Heart left ventricle (tissue), 13 donors: Measurements from ENCODE around the gene UXT.

Experiments
- POLR2A ChIP-seq, 2 donors: fragments of 450-650 bp; IDR thresholded peaks; one replicate each; pipeline ENCODE4 v1.6.1; 2017; ENCODE audit warnings: antibody characterized with exemption in 2 of 2, mild to moderate bottlenecking in 2 of 2, moderate library complexity in 2 of 2
- TF ChIP-seq, protein P1 (sequence below), 12 donors: fragments of 200-600 bp; sonication (generic) in 4 of 12; IDR thresholded peaks; one replicate each; pipeline versions ENCODE4 v1.5.0 to v1.8.0; 2018 to 2022; ENCODE audit warnings: antibody characterized with exemption in 12 of 12, mild to moderate bottlenecking in 5 of 12
- donor health status: ischemic (EF 13 %, LVEDD 7.1; RV severe dilation, severe dysfunction).
- donor health status: DM: no; HTN: yes; CAD: no.
- donor health status: DM: no; HTN: no; CAD: no.
- donor health status: ischemic (EF 25% LVEDD 6.9; RV normal size, moderate dysfunction).
- donor health status: ischemic (EF 25% LVEDD 5.7; RV mildly dilated, moderate dysfunction).
- donor health status: ischemic (EF 35%, LVEDD 5.7; RV mildly dilated, moderate dysfunction).
- donor health status: nonischemic (EF 11% LVEDD 7.7; RV severe dilation, severe dysfunction).
- donor health status: DM: yes; HTN: yes; CAD: no.
- donor health status: PGD.
- donor health status: ischemic (EF 29% LVEDD 5.4; RV normal size, mild dysfunction).
- donor health status: nonischemic (EF 23%, LVEDD 6.1; RV moderate dilation, normal function).

DNA sequence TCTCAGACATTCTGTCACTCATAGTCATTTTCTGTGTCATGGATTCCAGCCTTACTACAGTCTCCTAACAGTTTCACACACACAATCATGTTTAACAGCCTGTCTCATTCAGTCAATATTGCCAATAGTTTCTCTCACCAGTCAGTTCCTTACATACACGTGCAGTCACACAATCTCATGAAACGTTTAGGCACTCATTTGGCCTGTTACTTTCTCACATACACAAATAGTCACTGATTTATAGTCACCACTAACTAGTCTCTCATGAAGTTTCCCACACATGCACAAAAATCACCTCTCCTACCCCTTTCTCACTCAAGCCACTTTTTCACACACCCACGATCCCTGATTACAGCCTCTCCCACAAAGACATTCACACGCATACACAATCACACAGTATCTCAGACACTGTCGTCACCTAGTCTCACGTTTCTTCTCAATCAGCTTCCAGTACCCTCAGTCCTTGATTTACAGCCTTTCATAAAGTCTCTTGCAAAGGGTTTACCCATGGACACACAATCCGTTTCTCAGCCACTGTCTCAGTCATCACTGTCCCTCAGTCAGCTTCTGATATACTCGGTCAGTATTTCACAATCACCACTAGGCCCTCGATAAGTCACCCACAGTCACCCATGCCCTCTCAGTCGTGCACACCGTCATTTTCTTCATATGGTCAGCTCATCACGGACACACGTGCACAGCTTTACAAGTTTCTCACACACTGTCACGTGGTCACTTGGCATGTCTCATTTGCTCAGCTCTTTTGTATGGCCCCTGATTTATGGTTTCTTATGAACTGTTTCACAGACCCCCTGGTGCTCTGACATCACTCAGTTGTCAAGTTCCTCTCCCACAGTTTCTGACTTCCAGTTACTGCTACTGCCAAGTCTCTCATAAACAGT, 25.0 kb downstream of the UXT start:
- TF ChIP-seq, protein P1, sequence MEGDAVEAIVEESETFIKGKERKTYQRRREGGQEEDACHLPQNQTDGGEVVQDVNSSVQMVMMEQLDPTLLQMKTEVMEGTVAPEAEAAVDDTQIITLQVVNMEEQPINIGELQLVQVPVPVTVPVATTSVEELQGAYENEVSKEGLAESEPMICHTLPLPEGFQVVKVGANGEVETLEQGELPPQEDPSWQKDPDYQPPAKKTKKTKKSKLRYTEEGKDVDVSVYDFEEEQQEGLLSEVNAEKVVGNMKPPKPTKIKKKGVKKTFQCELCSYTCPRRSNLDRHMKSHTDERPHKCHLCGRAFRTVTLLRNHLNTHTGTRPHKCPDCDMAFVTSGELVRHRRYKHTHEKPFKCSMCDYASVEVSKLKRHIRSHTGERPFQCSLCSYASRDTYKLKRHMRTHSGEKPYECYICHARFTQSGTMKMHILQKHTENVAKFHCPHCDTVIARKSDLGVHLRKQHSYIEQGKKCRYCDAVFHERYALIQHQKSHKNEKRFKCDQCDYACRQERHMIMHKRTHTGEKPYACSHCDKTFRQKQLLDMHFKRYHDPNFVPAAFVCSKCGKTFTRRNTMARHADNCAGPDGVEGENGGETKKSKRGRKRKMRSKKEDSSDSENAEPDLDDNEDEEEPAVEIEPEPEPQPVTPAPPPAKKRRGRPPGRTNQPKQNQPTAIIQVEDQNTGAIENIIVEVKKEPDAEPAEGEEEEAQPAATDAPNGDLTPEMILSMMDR (IDR thresholded peaks at IDR 0.05) = no peak
- TF ChIP-seq POLR2A (IDR thresholded peaks at IDR 0.05) = no peak
